ENCODE measurements around the gene CCDC87. TPM values are rescaled to one million over a fixed set of nuclear protein-coding genes. Genes with fewer than 3 reads are reported as not detected.

CCDC87 gene
- total RNA-seq, 1 experiment from 2014 or later: 2.0 TPM

DNA sequence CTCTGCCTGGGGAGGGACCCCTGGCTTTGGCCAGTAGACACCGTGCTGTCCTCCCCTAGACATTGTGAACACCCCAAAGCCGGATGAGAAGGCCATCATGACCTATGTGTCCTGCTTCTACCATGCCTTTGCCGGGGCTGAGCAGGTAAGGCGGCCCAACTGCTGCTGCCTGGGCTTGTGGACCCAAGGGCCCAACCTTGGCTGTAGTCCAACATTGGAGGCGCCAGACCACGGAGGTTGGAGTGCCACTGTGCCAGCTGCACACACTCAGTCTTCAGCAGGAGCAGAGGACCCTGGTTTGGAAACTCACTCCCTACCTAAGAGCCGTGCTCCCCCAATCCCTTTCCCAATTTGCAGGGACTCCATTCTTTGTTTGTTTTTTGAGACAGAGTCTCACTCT is 36.8 kb downstream of the CCDC87 start:
- no TSS peak for BruUV-seq (replicated peaks)
- H3K36me3 ChIP-seq (ENCODE audit: control insufficient read depth, insufficient read depth, low read length): no peaks in the 10 kb centered on the region
- no peaks in the 10 kb centered on the region for H3K4me1 ChIP-seq (ENCODE audit: control insufficient read depth, insufficient read depth, low read length)
- TF ChIP-seq, protein P1, sequence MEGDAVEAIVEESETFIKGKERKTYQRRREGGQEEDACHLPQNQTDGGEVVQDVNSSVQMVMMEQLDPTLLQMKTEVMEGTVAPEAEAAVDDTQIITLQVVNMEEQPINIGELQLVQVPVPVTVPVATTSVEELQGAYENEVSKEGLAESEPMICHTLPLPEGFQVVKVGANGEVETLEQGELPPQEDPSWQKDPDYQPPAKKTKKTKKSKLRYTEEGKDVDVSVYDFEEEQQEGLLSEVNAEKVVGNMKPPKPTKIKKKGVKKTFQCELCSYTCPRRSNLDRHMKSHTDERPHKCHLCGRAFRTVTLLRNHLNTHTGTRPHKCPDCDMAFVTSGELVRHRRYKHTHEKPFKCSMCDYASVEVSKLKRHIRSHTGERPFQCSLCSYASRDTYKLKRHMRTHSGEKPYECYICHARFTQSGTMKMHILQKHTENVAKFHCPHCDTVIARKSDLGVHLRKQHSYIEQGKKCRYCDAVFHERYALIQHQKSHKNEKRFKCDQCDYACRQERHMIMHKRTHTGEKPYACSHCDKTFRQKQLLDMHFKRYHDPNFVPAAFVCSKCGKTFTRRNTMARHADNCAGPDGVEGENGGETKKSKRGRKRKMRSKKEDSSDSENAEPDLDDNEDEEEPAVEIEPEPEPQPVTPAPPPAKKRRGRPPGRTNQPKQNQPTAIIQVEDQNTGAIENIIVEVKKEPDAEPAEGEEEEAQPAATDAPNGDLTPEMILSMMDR (IDR thresholded peaks at IDR 0.05): no peak
- no peak for TF ChIP-seq SIN3A (IDR thresholded peaks at IDR 0.05; ENCODE audit: borderline replicate concordance, insufficient read depth, low read depth, low read length)
- POLR2A ChIA-PET: no interaction called here
- H3K27me3 ChIP-seq (ENCODE audit: control insufficient read depth, insufficient read depth, low read length): no peaks in the 10 kb centered on the region; the same call in 1 of the 2 replicates
- CTCF ChIA-PET: interaction anchor here (0.6 kb wide), 1 partner anchor 61 kb away, joined by 3 read pairs; no protein-coding TSS in a partner anchor
- H3K4me3 ChIP-seq (ENCODE audit: low read depth in 2 of 2, low read length in 2 of 2): no peak overlapping the region
- DNase-seq (ENCODE audit: low read depth, low spot score): no peak
- no peak overlapping the region for H3K27ac ChIP-seq (ENCODE audit: low read length)
- in situ Hi-C loops (cut with HindIII; ENCODE audit: low pct_unique_long_range_greater_than_20kb, low sequenced_read_pairs): no loop called here
- ATAC-seq: no peak
- intact Hi-C loops (cut with micrococcal nuclease; ENCODE audit: unreplicated experiment): no loop called here
- no peaks in the 10 kb centered on the region for H3K9me3 ChIP-seq (ENCODE audit: control insufficient read depth, insufficient read depth, low read depth, low read length)

DNA sequence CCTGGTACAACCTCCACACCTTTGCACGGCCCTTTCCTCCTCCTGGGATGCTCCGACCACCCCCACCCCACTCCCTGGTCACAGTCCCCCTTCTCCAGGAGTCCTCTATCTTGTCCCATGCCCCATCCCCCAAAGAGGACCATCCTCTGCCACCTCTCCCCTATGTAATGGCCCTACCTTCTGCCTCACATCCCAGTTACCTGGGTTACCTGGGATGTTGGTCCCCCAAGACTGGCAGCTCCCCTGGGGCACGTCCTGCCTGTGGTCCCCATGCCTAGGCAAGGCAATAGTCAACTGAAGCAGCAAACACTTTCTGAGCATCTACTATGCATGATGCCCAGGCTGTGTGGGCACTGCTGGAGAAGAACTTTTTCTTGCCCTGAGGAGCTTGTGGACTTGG is 37.4 kb downstream of the CCDC87 start:
- H3K4me3 ChIP-seq (ENCODE audit: low read depth in 2 of 2, low read length in 2 of 2): no peak overlapping the region
- in situ Hi-C loops (cut with HindIII; ENCODE audit: low pct_unique_long_range_greater_than_20kb, low sequenced_read_pairs): no loop called here
- TF ChIP-seq POLR2AphosphoS5 (IDR thresholded peaks at IDR 0.05; ENCODE audit: low read depth, low read length) (no peak), TCF7L2 (IDR thresholded peaks at IDR 0.05; ENCODE audit: low read depth, low read length) (no peak)
- no peaks in the 10 kb centered on the region for H3K4me1 ChIP-seq (ENCODE audit: control insufficient read depth, insufficient read depth, low read length)
- ChIA-PET CTCF (no interaction called here), POLR2A (no interaction called here)
- BruUV-seq (replicated peaks): no TSS peak
- no peak overlapping the region for H3K27ac ChIP-seq (ENCODE audit: low read length)
- no peaks in the 10 kb centered on the region; the same call in 1 of the 2 replicates for H3K27me3 ChIP-seq (ENCODE audit: control insufficient read depth, insufficient read depth, low read length)
- no peak for DNase-seq (ENCODE audit: low read depth, low spot score)
- no peak for ATAC-seq
- intact Hi-C loops (cut with micrococcal nuclease; ENCODE audit: unreplicated experiment): no loop called here
- H3K9me3 ChIP-seq (ENCODE audit: control insufficient read depth, insufficient read depth, low read depth, low read length): no peaks in the 10 kb centered on the region
- no peaks in the 10 kb centered on the region for H3K36me3 ChIP-seq (ENCODE audit: control insufficient read depth, insufficient read depth, low read length)

- Histone ChIP-seq H3K4me3 (ENCODE audit: low read depth in 2 of 2, low read length in 2 of 2) (no peak overlapping the region), H3K27ac (ENCODE audit: low read length) (no peak overlapping the region), H3K27me3 (ENCODE audit: control insufficient read depth, insufficient read depth, low read length) (no peaks in the 10 kb centered on the region; the same call in 1 of the 2 replicates), H3K36me3 (ENCODE audit: control insufficient read depth, insufficient read depth, low read length) (no peaks in the 10 kb centered on the region), H3K9me3 (ENCODE audit: control insufficient read depth, insufficient read depth, low read depth, low read length) (no peaks in the 10 kb centered on the region), H3K4me1 (ENCODE audit: control insufficient read depth, insufficient read depth, low read length) (no peaks in the 10 kb centered on the region)
- in situ Hi-C loops (cut with HindIII; ENCODE audit: low pct_unique_long_range_greater_than_20kb, low sequenced_read_pairs): no loop called here
- CTCF ChIA-PET: interaction anchor here (0.6 kb wide), 1 partner anchor 31 kb away, joined by 6 read pairs; no protein-coding TSS in a partner anchor
- ATAC-seq (no peak), DNase-seq (ENCODE audit: low read depth, low spot score) (no peak)
- BruUV-seq (replicated peaks): no TSS peak
- POLR2A ChIA-PET: interaction anchor here (0.6 kb wide), 1 partner anchor 35 kb away, joined by 8 read pairs; no protein-coding TSS in a partner anchor
- TF ChIP-seq, protein P2, sequence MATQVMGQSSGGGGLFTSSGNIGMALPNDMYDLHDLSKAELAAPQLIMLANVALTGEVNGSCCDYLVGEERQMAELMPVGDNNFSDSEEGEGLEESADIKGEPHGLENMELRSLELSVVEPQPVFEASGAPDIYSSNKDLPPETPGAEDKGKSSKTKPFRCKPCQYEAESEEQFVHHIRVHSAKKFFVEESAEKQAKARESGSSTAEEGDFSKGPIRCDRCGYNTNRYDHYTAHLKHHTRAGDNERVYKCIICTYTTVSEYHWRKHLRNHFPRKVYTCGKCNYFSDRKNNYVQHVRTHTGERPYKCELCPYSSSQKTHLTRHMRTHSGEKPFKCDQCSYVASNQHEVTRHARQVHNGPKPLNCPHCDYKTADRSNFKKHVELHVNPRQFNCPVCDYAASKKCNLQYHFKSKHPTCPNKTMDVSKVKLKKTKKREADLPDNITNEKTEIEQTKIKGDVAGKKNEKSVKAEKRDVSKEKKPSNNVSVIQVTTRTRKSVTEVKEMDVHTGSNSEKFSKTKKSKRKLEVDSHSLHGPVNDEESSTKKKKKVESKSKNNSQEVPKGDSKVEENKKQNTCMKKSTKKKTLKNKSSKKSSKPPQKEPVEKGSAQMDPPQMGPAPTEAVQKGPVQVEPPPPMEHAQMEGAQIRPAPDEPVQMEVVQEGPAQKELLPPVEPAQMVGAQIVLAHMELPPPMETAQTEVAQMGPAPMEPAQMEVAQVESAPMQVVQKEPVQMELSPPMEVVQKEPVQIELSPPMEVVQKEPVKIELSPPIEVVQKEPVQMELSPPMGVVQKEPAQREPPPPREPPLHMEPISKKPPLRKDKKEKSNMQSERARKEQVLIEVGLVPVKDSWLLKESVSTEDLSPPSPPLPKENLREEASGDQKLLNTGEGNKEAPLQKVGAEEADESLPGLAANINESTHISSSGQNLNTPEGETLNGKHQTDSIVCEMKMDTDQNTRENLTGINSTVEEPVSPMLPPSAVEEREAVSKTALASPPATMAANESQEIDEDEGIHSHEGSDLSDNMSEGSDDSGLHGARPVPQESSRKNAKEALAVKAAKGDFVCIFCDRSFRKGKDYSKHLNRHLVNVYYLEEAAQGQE (IDR thresholded peaks at IDR 0.05; ENCODE audit: insufficient read depth in 1 of 2, low read depth in 2 of 2, low read length in 1 of 2): no peak
- TF ChIP-seq POLR2AphosphoS5 (IDR thresholded peaks at IDR 0.05; ENCODE audit: low read depth, low read length) (no peak), TCF7L2 (IDR thresholded peaks at IDR 0.05; ENCODE audit: low read depth, low read length) (no peak)
- TF ChIP-seq, protein P1 (IDR thresholded peaks at IDR 0.05): no peak
- intact Hi-C loops (cut with micrococcal nuclease; ENCODE audit: unreplicated experiment): no loop called here
These were observed 38.3 kb downstream of the CCDC87 start for GRCh38 chr11:66554602-66555001.

Measured in Panc1 (cell line).